ENCODE results near the gene SLC9A7. TPM values are rescaled to one million over a fixed set of nuclear protein-coding genes. Genes with fewer than 3 reads are reported as not detected.

SLC9A7 gene
- total and polyA plus RNA-seq, 2 donors from 2014 or later: 2.4 to 16.1 TPM

- no peaks in the 10 kb centered on the region for H3K9me3 ChIP-seq (ENCODE audit: control insufficient read depth in 2 of 3, insufficient read depth in 1 of 3, low read length in 3 of 3)
- DNase-seq: no peak
- intact Hi-C loops (cut with DNase I): no loop called here
- H3K4me3 ChIP-seq (ENCODE audit: low read length in 3 of 3): no peak overlapping the region
- no peak overlapping the region for H3K27ac ChIP-seq (ENCODE audit: low read depth in 2 of 2, low read length in 2 of 2)
- H3K9ac ChIP-seq (ENCODE audit: low read length in 3 of 3): no peak overlapping the region
- H3K36me3 ChIP-seq (ENCODE audit: control insufficient read depth in 2 of 3, insufficient read depth in 3 of 3, low read length in 3 of 3): no peaks in the 10 kb centered on the region
- H3K4me1 ChIP-seq (ENCODE audit: control insufficient read depth in 2 of 3, insufficient read depth in 2 of 3, low read depth in 1 of 3, low read length in 3 of 3): no peaks in the 10 kb centered on the region
- no peak for FAIRE-seq
- TF ChIP-seq CTCF (IDR thresholded peaks at IDR 0.05; ENCODE audit: borderline replicate concordance, extremely low read depth, insufficient read depth): no peak
- H3K27me3 ChIP-seq (ENCODE audit: control insufficient read depth, insufficient read depth, low read length): no peaks in the 10 kb centered on the region
Observed at GRCh38 chrX:46710927-46711623, 47.8 kb downstream of the SLC9A7 start.

GRCh38 chrX:46710425-46710824 is 48.5 kb downstream of the SLC9A7 start:
- Histone ChIP-seq H3K27ac (ENCODE audit: low read depth in 2 of 2, low read length in 2 of 2) (no peak overlapping the region), H3K27me3 (ENCODE audit: control insufficient read depth, insufficient read depth, low read length) (no peaks in the 10 kb centered on the region), H3K9me3 (ENCODE audit: control insufficient read depth in 2 of 3, insufficient read depth in 1 of 3, low read length in 3 of 3) (no peaks in the 10 kb centered on the region), H3K4me3 (ENCODE audit: low read length in 3 of 3) (no peak overlapping the region), H3K4me1 (ENCODE audit: control insufficient read depth in 2 of 3, insufficient read depth in 2 of 3, low read depth in 1 of 3, low read length in 3 of 3) (no peaks in the 10 kb centered on the region), H3K9ac (ENCODE audit: low read length in 3 of 3) (no peak overlapping the region), H3K36me3 (ENCODE audit: control insufficient read depth in 2 of 3, insufficient read depth in 3 of 3, low read length in 3 of 3) (no peaks in the 10 kb centered on the region)
- intact Hi-C loops (cut with DNase I): no loop called here
- DNase-seq (no peak), FAIRE-seq (no peak)
- no peak for TF ChIP-seq CTCF (IDR thresholded peaks at IDR 0.05; ENCODE audit: borderline replicate concordance, extremely low read depth, insufficient read depth)

GRCh38 chrX:46707274-46707965 is 51.5 kb downstream of the SLC9A7 start:
- intact Hi-C loops (cut with DNase I): no loop called here
- peaks cover 2% of the 10 kb centered on the region for H3K27me3 ChIP-seq (ENCODE audit: control insufficient read depth, insufficient read depth, low read length)
- no peak for DNase-seq
- no peak for FAIRE-seq
- no peak for TF ChIP-seq CTCF (IDR thresholded peaks at IDR 0.05; ENCODE audit: borderline replicate concordance, extremely low read depth, insufficient read depth)
- H3K36me3 ChIP-seq (ENCODE audit: control insufficient read depth in 2 of 3, insufficient read depth in 3 of 3, low read length in 3 of 3): no peaks in the 10 kb centered on the region
- H3K9me3 ChIP-seq (ENCODE audit: control insufficient read depth in 2 of 3, insufficient read depth in 1 of 3, low read length in 3 of 3): no peaks in the 10 kb centered on the region
- no peak overlapping the region for H3K4me3 ChIP-seq (ENCODE audit: low read length in 3 of 3)
- H3K9ac ChIP-seq (ENCODE audit: low read length in 3 of 3): no peak overlapping the region
- H3K27ac ChIP-seq (ENCODE audit: low read depth in 2 of 2, low read length in 2 of 2): no peak overlapping the region
- H3K4me1 ChIP-seq (ENCODE audit: control insufficient read depth in 2 of 3, insufficient read depth in 2 of 3, low read depth in 1 of 3, low read length in 3 of 3): no peaks in the 10 kb centered on the region
